Vagina (tissue), 2 donors: ENCODE data around the gene CRAT. TPM values are rescaled to one million over a fixed set of nuclear protein-coding genes. Genes with fewer than 3 reads are reported as not detected.

Source experiments
- DNase-seq, 2 donors: peaks; one replicate each; pipeline ENCODE4 v3.0.0-alpha.2; 2017; ENCODE audit errors: extremely low spot score in 2 of 2
- H3K27ac ChIP-seq: fragments of 200-600 bp; sonication (generic); one replicate; pipeline ENCODE4 v1.5.1; 2019
- H3K27me3 ChIP-seq: fragments of 200-600 bp; sonication (generic); one replicate; pipeline ENCODE4 v1.5.1; 2019
- H3K36me3 ChIP-seq, 2 donors: fragments of 200-600 bp; sonication (generic); one replicate each; pipeline ENCODE4 v1.5.1; 2017 to 2019
- H3K4me1 ChIP-seq: fragments of 200-600 bp; sonication (generic); one replicate; pipeline ENCODE4 v1.5.1; 2019
- H3K4me3 ChIP-seq, 2 donors: fragments of 200-600 bp; sonication (generic); 1 replicate in 1 of 2; 2 replicates in 1 of 2; pipeline ENCODE4 v1.5.1; 2016 to 2019
- H3K9me3 ChIP-seq: fragments of 200-600 bp; sonication (generic); one replicate; pipeline ENCODE4 v1.5.1; 2019
- CTCF ChIP-seq, 3 experiments: fragments of 450-650 bp in 2 of 3; fragments of 200-600 bp in 1 of 3; sonication (generic) in 1 of 3; IDR thresholded peaks; one replicate each; pipeline ENCODE4 v1.5.1; 2017 to 2019; ENCODE audit warnings: antibody characterized with exemption in 3 of 3, mild to moderate bottlenecking in 2 of 3, moderate library complexity in 2 of 3
- POLR2A ChIP-seq, 2 donors: fragments of 450-650 bp; IDR thresholded peaks; one replicate each; pipeline ENCODE4 v1.6.1; 2017; ENCODE audit warnings: antibody characterized with exemption in 2 of 2, mild to moderate bottlenecking in 2 of 2, moderate library complexity in 2 of 2
- POLR2AphosphoS5 ChIP-seq, 2 donors: sonication (generic); formaldehyde crosslinking; IDR thresholded peaks; one replicate each; pipeline ENCODE4 v1.9.0; 2017; ENCODE audit warnings: antibody characterized with exemption in 2 of 2, mild to moderate bottlenecking in 2 of 2, low read depth in 1 of 2; ENCODE audit not compliant: insufficient read depth in 1 of 2
- intact Hi-C: fragments of 100-400 bp; cut with DNase I; formaldehyde crosslinking; loops from one replicate; pipeline ENCODE4 v1.15.1; 2023
- total RNA-seq: library from RNA; depleted of rRNA; stranded (reverse); fragments of >200 nt; gene quantifications from one replicate; pipeline ENCODE4 v1.2.3, GENCODE V29; 2016

CRAT gene
- total RNA-seq, 1 donor from 2014 or later, result 59.9 TPM

GRCh38 chr9:129102095-129102525, 8.5 kb downstream of the CRAT start:
- Histone ChIP-seq H3K4me3 (no peak overlapping the region), H3K4me1 (no peaks in the 10 kb centered on the region), H3K27ac (no peak overlapping the region), H3K9me3 (no peaks in the 10 kb centered on the region), H3K36me3 (peaks cover 0 to 15% of the 10 kb centered on the region in 2 donors), H3K27me3 (no peaks in the 10 kb centered on the region)
- DNase-seq, result no peak
- intact Hi-C loops, result no loop called here
- no peak for TF ChIP-seq POLR2A (IDR thresholded peaks at IDR 0.05)
- TF ChIP-seq POLR2AphosphoS5 (IDR thresholded peaks at IDR 0.05; ENCODE audit: insufficient read depth in 1 of 2, low read depth in 1 of 2), result no peak
- no peak for TF ChIP-seq CTCF (IDR thresholded peaks at IDR 0.05)

- intact Hi-C loops, result no loop called here
- Histone ChIP-seq H3K36me3 (peaks cover 0 to 15% of the 10 kb centered on the region in 2 donors), H3K27me3 (no peaks in the 10 kb centered on the region), H3K27ac (no peak overlapping the region), H3K9me3 (no peaks in the 10 kb centered on the region), H3K4me3 (no peak overlapping the region), H3K4me1 (no peaks in the 10 kb centered on the region)
- TF ChIP-seq POLR2A (IDR thresholded peaks at IDR 0.05) (no peak), POLR2AphosphoS5 (IDR thresholded peaks at IDR 0.05; ENCODE audit: insufficient read depth in 1 of 2, low read depth in 1 of 2) (no peak), CTCF (IDR thresholded peaks at IDR 0.05) (no peak)
- no peak for DNase-seq
These were observed 9.3 kb downstream of the CRAT start for GRCh38 chr9:129101279-129101678.

- H3K36me3 ChIP-seq, result peaks cover 0 to 15% of the 10 kb centered on the region in 2 donors
- no peak for DNase-seq
- TF ChIP-seq CTCF (IDR thresholded peaks at IDR 0.05) (no peak), POLR2A (IDR thresholded peaks at IDR 0.05) (no peak), POLR2AphosphoS5 (IDR thresholded peaks at IDR 0.05; ENCODE audit: insufficient read depth in 1 of 2, low read depth in 1 of 2) (no peak)
- H3K4me1 ChIP-seq, result no peaks in the 10 kb centered on the region
- H3K27me3 ChIP-seq, result no peaks in the 10 kb centered on the region
- H3K27ac ChIP-seq, result no peak overlapping the region
- intact Hi-C loops, result no loop called here
- no peak overlapping the region for H3K4me3 ChIP-seq
- no peaks in the 10 kb centered on the region for H3K9me3 ChIP-seq
These were observed 10.0 kb downstream of the CRAT start for GRCh38 chr9:129100383-129101169.

GRCh38 chr9:129098328-129098727, 12.3 kb downstream of the CRAT start:
- peaks cover 0 to 20% of the 10 kb centered on the region in 2 donors for H3K36me3 ChIP-seq

More at GRCh38 chr9:129098328-129098727, 12.3 kb downstream of the CRAT start:
- DNase-seq, result no peak
- intact Hi-C loops, result no loop called here
- Histone ChIP-seq H3K27me3 (no peaks in the 10 kb centered on the region), H3K4me1 (no peaks in the 10 kb centered on the region), H3K4me3 (no peak overlapping the region), H3K9me3 (no peaks in the 10 kb centered on the region), H3K27ac (no peak overlapping the region)
- no peak for TF ChIP-seq POLR2A (IDR thresholded peaks at IDR 0.05)
- TF ChIP-seq POLR2AphosphoS5 (IDR thresholded peaks at IDR 0.05; ENCODE audit: insufficient read depth in 1 of 2, low read depth in 1 of 2), result no peak
- TF ChIP-seq CTCF (IDR thresholded peaks at IDR 0.05), result no peak
